Measurements from ENCODE around the gene PSD2. TPM values are rescaled to one million over a fixed set of nuclear protein-coding genes. Genes with fewer than 3 reads are reported as not detected.

The PSD2 gene
- total and polyA plus RNA-seq, 2 donors from 2014 or later: 0.09 to 0.13 TPM

GRCh38 chr5:139851558-139851957 is 56.0 kb downstream of the PSD2 start:
- Histone ChIP-seq H3K9ac (ENCODE audit: low read length in 3 of 3) (no peak overlapping the region), H3K4me3 (ENCODE audit: low read length in 3 of 3) (no peak overlapping the region), H3K4me1 (ENCODE audit: control insufficient read depth in 2 of 3, insufficient read depth in 2 of 3, low read depth in 1 of 3, low read length in 3 of 3) (no peaks in the 10 kb centered on the region), H3K27ac (ENCODE audit: low read depth in 2 of 2, low read length in 2 of 2) (no peak overlapping the region), H3K27me3 (ENCODE audit: control insufficient read depth, insufficient read depth, low read length) (no peaks in the 10 kb centered on the region), H3K9me3 (ENCODE audit: control insufficient read depth in 2 of 3, insufficient read depth in 1 of 3, low read length in 3 of 3) (no peaks in the 10 kb centered on the region), H3K36me3 (ENCODE audit: control insufficient read depth in 2 of 3, insufficient read depth in 3 of 3, low read length in 3 of 3) (peaks cover 0 to 5% (median 0%) of the 10 kb centered on the region in 3 donors)
- FAIRE-seq (no peak), DNase-seq (peak in 1 of 5 donors; percentile 48)
- intact Hi-C loops (cut with DNase I): no loop called here
- TF ChIP-seq CTCF (IDR thresholded peaks at IDR 0.05; ENCODE audit: borderline replicate concordance, extremely low read depth, insufficient read depth): no peak

- no peak overlapping the region for H3K27ac ChIP-seq (ENCODE audit: low read depth in 2 of 2, low read length in 2 of 2)
Measured at GRCh38 chr5:139852696-139853095, 57.1 kb downstream of the PSD2 start.

GRCh38 chr5:139854029-139854605 is 58.5 kb downstream of the PSD2 start:
- TF ChIP-seq CTCF (IDR thresholded peaks at IDR 0.05; ENCODE audit: borderline replicate concordance, extremely low read depth, insufficient read depth): no peak
- no peaks in the 10 kb centered on the region for H3K4me1 ChIP-seq (ENCODE audit: control insufficient read depth in 2 of 3, insufficient read depth in 2 of 3, low read depth in 1 of 3, low read length in 3 of 3)
- H3K9ac ChIP-seq (ENCODE audit: low read length in 3 of 3): no peak overlapping the region
- H3K4me3 ChIP-seq (ENCODE audit: low read length in 3 of 3): no peak overlapping the region
- no peaks in the 10 kb centered on the region for H3K9me3 ChIP-seq (ENCODE audit: control insufficient read depth in 2 of 3, insufficient read depth in 1 of 3, low read length in 3 of 3)
- DNase-seq (peak in 1 of 5 donors; percentile 54), FAIRE-seq (no peak)
- no peaks in the 10 kb centered on the region for H3K27me3 ChIP-seq (ENCODE audit: control insufficient read depth, insufficient read depth, low read length)
- peaks cover 0 to 5% (median 0%) of the 10 kb centered on the region in 3 donors for H3K36me3 ChIP-seq (ENCODE audit: control insufficient read depth in 2 of 3, insufficient read depth in 3 of 3, low read length in 3 of 3)
- no peak overlapping the region for H3K27ac ChIP-seq (ENCODE audit: low read depth in 2 of 2, low read length in 2 of 2)
- intact Hi-C loops (cut with DNase I): no loop called here

More at GRCh38 chr5:139852696-139853095, 57.1 kb downstream of the PSD2 start:
- Histone ChIP-seq H3K9me3 (ENCODE audit: control insufficient read depth in 2 of 3, insufficient read depth in 1 of 3, low read length in 3 of 3) (no peaks in the 10 kb centered on the region), H3K9ac (ENCODE audit: low read length in 3 of 3) (no peak overlapping the region), H3K4me1 (ENCODE audit: control insufficient read depth in 2 of 3, insufficient read depth in 2 of 3, low read depth in 1 of 3, low read length in 3 of 3) (no peaks in the 10 kb centered on the region), H3K4me3 (ENCODE audit: low read length in 3 of 3) (no peak overlapping the region), H3K36me3 (ENCODE audit: control insufficient read depth in 2 of 3, insufficient read depth in 3 of 3, low read length in 3 of 3) (peaks cover 0 to 5% (median 0%) of the 10 kb centered on the region in 3 donors), H3K27me3 (ENCODE audit: control insufficient read depth, insufficient read depth, low read length) (no peaks in the 10 kb centered on the region)
- intact Hi-C loops (cut with DNase I): no loop called here
- TF ChIP-seq CTCF (IDR thresholded peaks at IDR 0.05; ENCODE audit: borderline replicate concordance, extremely low read depth, insufficient read depth): no peak
- DNase-seq (peak in 1 of 5 donors; percentile 32), FAIRE-seq (no peak)

- Histone ChIP-seq H3K27me3 (ENCODE audit: control insufficient read depth, insufficient read depth, low read length) (no peaks in the 10 kb centered on the region), H3K9me3 (ENCODE audit: control insufficient read depth in 2 of 3, insufficient read depth in 1 of 3, low read length in 3 of 3) (no peaks in the 10 kb centered on the region), H3K4me3 (ENCODE audit: low read length in 3 of 3) (no peak overlapping the region), H3K36me3 (ENCODE audit: control insufficient read depth in 2 of 3, insufficient read depth in 3 of 3, low read length in 3 of 3) (peaks cover 0 to 5% (median 0%) of the 10 kb centered on the region in 3 donors), H3K9ac (ENCODE audit: low read length in 3 of 3) (no peak overlapping the region), H3K27ac (ENCODE audit: low read depth in 2 of 2, low read length in 2 of 2) (no peak overlapping the region), H3K4me1 (ENCODE audit: control insufficient read depth in 2 of 3, insufficient read depth in 2 of 3, low read depth in 1 of 3, low read length in 3 of 3) (no peaks in the 10 kb centered on the region)
- FAIRE-seq: no peak
- TF ChIP-seq CTCF (IDR thresholded peaks at IDR 0.05; ENCODE audit: borderline replicate concordance, extremely low read depth, insufficient read depth): no peak
- DNase-seq: peak in 1 of 5 donors; percentile 19
- intact Hi-C loops (cut with DNase I): no loop called here
Measured at GRCh38 chr5:139854953-139855352, 59.3 kb downstream of the PSD2 start.

Data from kidney (tissue), 14 donors.